GM12801 (cell line): Measurements from ENCODE around the gene ACO2.

Experiments
- TF ChIP-seq, protein P1 (sequence below): IDR thresholded peaks from one replicate; pipeline ENCODE4 v1.5.1; 2011; ENCODE audit warnings: control low read depth; ENCODE audit not compliant: insufficient read length; ENCODE audit errors: extremely low read depth

Gene ACO2

DNA sequence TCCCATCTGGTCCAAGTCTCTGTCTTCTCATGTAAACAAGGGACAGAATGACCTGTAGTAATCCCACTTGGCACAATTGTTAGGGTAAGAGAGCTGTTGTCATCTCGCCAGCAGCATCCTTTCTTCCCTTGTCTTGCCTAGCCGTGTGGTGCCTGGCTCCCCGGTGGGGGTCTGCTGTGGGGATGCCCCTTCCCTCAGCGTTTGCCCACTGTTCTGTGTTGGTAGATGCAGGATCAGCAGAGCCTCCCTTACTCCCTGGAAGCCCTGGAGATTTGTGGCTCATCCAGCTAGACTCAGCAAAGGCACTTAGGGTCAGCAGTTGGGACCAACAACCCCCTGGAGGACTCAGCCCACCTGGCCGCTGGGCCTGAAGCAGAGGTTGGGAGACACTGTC lies 13.0 kb downstream of the ACO2 start:
- TF ChIP-seq, protein P1, sequence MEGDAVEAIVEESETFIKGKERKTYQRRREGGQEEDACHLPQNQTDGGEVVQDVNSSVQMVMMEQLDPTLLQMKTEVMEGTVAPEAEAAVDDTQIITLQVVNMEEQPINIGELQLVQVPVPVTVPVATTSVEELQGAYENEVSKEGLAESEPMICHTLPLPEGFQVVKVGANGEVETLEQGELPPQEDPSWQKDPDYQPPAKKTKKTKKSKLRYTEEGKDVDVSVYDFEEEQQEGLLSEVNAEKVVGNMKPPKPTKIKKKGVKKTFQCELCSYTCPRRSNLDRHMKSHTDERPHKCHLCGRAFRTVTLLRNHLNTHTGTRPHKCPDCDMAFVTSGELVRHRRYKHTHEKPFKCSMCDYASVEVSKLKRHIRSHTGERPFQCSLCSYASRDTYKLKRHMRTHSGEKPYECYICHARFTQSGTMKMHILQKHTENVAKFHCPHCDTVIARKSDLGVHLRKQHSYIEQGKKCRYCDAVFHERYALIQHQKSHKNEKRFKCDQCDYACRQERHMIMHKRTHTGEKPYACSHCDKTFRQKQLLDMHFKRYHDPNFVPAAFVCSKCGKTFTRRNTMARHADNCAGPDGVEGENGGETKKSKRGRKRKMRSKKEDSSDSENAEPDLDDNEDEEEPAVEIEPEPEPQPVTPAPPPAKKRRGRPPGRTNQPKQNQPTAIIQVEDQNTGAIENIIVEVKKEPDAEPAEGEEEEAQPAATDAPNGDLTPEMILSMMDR = no peak

DNA sequence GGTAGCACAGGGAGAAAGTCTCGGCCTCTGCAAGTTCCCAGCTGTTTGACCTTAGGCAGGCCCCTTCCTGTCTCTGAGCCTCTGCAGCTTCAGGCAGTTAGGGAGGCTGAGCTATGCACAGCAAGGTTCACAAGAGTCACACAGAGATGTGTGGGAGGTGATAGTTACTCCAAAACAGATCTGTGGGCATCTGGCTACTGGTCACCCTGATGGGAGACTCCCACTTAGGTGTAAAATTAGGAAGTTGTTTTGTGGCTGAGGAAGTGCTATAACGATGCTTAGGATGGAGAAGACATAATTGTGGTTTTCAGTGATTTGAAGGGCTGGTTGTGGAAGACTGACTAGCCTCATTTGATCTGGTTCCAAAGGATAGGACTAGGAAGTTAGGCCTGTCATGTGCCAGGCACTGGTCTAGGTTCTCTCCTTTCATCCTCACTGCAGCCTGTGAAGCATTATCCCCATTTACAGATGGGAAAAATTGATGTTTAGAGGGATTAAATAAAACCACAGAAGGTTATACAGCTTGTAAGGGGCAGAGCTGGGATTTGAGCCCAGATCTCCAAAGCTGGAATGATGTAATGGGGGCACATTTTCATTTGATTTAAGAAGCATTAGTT lies 13.5 kb downstream of the ACO2 start:
- TF ChIP-seq, protein P1 = no peak

DNA sequence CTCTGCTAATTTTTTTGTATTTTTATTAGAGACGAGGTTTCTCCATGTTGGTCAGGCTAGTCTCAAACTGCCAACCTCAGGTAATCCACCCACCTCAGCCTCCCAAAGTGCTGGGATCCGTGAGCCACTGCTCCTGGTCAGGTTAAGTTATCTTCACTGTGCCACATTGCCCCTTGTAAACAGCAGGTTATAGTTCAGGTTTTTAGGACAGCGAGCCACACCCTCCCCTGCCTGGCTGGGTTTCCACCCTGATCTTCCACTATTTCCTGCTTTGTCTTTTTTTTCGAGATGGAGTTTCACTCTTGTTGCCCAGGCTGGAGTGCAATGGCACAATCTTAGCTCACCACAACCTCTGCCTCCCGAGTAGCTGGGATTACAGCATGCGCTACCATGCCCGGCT lies 16.1 kb downstream of the ACO2 start:
- TF ChIP-seq, protein P1 = no peak

DNA sequence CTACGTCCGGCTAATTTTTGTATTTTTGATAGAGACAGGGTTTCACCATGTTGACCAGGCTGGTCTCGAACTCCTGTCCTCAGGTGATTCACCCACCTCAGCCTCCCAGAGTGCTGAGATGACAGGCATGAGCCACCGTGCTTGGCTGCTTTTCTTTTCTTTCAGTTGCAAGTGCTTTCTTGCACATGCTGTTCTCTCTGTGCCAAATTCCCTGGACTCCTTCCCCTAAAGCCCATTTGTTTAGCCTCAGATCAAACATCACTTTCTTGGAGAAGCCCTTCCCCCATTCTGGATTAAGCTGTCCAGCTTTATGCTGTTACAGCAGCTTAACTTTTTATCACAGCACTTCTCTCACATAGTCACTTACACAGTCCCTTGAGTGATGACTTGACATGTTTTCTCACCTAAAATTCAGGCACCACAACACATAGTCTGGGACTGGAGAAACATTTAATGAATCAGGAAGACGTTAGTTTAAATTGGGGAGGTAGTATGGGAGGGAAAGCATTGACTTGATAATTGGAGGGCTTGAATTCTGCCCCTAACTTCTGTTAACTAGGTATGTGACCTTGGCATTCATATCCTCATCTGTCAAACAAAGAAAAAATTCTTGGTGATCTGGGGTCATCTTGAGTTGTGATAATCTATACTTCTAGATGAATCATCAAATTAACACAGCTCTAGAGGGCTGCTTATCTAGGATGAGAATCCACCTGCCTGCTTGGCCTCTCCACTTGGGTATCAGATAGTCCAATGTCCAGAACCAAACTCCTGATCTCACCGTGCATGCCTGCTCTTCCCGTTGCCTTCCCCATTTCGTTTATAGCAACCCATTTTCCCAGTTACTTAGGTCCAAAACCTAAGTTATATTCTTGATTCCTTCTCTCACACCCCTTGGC lies 18.4 kb downstream of the ACO2 start:
- TF ChIP-seq, protein P1 = no peak

DNA sequence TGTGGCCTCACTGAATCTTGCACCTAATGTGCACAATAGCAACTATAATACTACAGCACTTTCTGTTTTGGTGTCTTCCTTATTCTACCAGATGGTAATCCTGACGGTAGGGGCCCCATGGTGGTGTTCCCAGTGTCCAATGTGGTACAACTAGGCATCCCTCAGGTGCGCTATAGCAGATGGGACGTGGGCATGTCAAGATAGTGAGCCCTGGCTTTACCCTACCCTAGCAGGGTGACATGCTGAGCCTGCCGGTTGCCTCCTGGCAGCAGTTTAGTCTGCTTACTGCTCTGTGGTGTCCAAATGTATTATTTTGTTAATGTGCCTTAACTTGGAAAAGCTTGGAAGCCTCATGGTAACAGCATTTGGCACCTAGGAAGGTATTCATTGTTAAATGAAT lies 19.2 kb downstream of the ACO2 start:
- TF ChIP-seq, protein P1 = no peak

DNA sequence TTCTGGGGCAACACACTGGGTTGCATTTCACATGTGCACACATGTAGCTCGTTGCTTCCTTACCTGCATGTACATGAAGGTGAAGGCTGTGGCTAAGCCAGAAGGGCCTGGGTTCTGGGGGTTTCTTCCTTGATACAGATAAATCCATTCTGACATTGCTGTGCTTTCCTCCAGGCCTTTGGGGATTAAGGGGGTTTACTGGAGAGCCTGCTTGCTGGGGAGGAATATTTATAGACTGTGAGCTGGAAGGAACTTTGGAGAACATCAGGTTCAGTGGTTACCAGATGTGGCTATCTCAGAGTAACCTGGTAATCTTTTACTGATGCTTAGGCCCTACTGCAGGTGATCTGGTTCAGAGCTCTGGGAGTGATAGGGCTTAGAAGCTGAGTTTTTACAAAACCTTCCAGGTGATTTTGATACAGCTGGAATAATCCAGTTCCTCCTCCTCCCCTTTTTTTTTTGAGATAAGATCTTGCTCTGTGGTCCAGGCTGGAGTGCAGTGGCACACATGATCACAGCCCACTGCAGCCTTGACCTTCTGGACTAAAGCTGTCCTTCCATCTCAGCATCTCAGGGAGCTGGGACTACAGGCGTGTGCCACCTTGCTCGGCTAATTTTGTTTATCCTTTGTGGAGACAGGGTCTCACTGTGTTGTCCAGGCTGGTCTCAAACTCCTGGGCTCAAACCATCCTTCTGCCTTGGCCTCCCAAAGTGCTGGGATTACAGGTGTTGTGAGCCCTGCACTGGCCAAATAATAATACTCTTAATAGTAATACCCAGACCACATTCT lies 19.9 kb downstream of the ACO2 start:
- TF ChIP-seq, protein P1 = no peak
